Mucosa of descending colon (tissue), 3 donors: ENCODE measurements around the gene AMZ1. TPM values are rescaled to one million over a fixed set of nuclear protein-coding genes. Genes with fewer than 3 reads are reported as not detected.
"Not testable (repeated sequence)": the region's sequence is repeated elsewhere in the genome, so short reads cannot be mapped to it uniquely, and the experiment has no call there.

Experiments used
- ATAC-seq: fragments of 200-7000 bp; cut with Tn5 transposase; one replicate; pipeline ENCODE4 v1.9.1; 2020; ENCODE audit warnings: mild to moderate bottlenecking, moderate library complexity
- DNase-seq, 3 donors: peaks; one replicate each; pipeline ENCODE4 v3.0.0-alpha.2; 2020
- H3K36me3 ChIP-seq: fragments of 200-600 bp; one replicate; pipeline ENCODE4 v1.8.0; 2021; ENCODE audit warnings: low read depth, mild to moderate bottlenecking
- H3K4me1 ChIP-seq: fragments of 200-600 bp; one replicate; pipeline ENCODE4 v1.8.0; 2021; ENCODE audit warnings: low read depth, mild to moderate bottlenecking
- H3K4me3 ChIP-seq: fragments of 200-600 bp; one replicate; pipeline ENCODE4 v1.8.0; 2021; ENCODE audit warnings: mild to moderate bottlenecking
- H3K9me3 ChIP-seq: fragments of 200-600 bp; one replicate; pipeline ENCODE4 v1.8.0; 2021; ENCODE audit warnings: mild to moderate bottlenecking
- intact Hi-C, 2 donors: fragments of 100-400 bp; cut with DNase I in 1 of 2; cut with micrococcal nuclease in 1 of 2; formaldehyde crosslinking; loops; one replicate each; pipeline versions ENCODE4 v1.11.0 to v1.11.1; 2022; cut with DNase I, micrococcal nuclease
- total RNA-seq, 3 donors: library from RNA; stranded (reverse); fragmentation: NEBNext Ultra II Directional in 2 of 3; extraction: Animal tissue kit (Norgen Biotek cat#: 25700) in 2 of 3; gene quantifications; one replicate each; pipeline versions ENCODE4 v1.2.1 to v1.2.4, GENCODE V29; 2021 to 2023
- TF ChIP-seq, protein P1 (sequence below): fragments of 200-600 bp; IDR thresholded peaks from one replicate; pipeline ENCODE4 v1.8.0; 2022; ENCODE audit warnings: antibody characterized with exemption, mild to moderate bottlenecking
- donor health status: DM: no; HTN: no; CAD: no; lungs with moderate emphysema.
- donor health status: DM: no; HTN: no; CAD: no.
- donor health status: DM: no; HTN: yes; CAD: no.

The AMZ1 gene
- total RNA-seq, 3 donors from 2014 or later, result 0.61 to 1.3 TPM; not detected in 1

DNA sequence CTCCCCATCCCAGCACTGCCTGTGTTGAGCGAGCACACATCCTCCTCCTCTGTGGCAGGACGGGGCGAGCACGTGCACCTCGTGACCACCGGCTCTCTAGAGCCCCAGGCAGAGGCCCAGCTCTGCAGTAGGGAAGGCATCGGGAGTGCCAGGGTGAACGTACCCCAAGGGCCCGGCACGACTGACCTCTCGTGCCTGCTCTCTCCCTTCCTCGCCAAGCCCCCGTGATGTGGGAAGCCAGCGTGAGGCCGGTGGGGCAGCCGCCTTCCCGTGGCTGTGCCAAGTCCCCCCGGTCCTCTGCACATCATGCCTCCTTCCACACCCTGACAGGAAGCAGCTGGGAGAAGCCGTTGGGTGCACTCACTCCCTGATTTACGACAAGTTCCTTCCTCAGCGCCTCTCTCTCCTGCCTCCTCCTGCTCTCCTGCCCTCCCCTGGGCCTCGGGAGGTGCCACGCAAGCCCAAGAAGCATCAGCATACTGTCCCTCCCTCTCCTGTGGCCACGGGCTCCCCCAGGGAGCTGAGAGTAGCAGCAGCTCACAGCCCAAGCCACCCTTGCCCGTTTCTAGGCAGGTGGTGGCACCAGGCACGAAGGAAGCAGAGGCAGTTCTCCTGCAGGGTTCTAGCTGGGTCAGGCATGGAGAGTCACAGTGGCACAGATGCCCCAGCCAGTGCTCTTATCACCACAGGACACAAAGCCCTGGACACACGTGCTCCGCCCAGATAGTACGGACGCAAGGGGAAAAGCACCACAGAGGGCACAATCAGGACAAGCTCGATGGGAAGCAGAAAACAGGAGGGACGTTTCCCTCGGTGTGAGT is 47.0 kb downstream of the AMZ1 start:
- intact Hi-C loops, result no loop called here

GRCh38 chr7:2735744-2736143 is 47.7 kb downstream of the AMZ1 start:
- no peaks in the 10 kb centered on the region for H3K9me3 ChIP-seq
- TF ChIP-seq, protein P1, sequence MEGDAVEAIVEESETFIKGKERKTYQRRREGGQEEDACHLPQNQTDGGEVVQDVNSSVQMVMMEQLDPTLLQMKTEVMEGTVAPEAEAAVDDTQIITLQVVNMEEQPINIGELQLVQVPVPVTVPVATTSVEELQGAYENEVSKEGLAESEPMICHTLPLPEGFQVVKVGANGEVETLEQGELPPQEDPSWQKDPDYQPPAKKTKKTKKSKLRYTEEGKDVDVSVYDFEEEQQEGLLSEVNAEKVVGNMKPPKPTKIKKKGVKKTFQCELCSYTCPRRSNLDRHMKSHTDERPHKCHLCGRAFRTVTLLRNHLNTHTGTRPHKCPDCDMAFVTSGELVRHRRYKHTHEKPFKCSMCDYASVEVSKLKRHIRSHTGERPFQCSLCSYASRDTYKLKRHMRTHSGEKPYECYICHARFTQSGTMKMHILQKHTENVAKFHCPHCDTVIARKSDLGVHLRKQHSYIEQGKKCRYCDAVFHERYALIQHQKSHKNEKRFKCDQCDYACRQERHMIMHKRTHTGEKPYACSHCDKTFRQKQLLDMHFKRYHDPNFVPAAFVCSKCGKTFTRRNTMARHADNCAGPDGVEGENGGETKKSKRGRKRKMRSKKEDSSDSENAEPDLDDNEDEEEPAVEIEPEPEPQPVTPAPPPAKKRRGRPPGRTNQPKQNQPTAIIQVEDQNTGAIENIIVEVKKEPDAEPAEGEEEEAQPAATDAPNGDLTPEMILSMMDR, result no peak

More for the DNA sequence above, 47.0 kb downstream of the AMZ1 start:
- TF ChIP-seq, protein P1, result no peak
- no peaks in the 10 kb centered on the region for H3K36me3 ChIP-seq
- H3K9me3 ChIP-seq, result no peaks in the 10 kb centered on the region
- H3K4me1 ChIP-seq, result peaks cover 12% of the 10 kb centered on the region
- H3K4me3 ChIP-seq, result no peak overlapping the region
- peak in 2 of 3 donors; percentile 33 to 60 for DNase-seq
- ATAC-seq, result peak; percentile 52

DNA sequence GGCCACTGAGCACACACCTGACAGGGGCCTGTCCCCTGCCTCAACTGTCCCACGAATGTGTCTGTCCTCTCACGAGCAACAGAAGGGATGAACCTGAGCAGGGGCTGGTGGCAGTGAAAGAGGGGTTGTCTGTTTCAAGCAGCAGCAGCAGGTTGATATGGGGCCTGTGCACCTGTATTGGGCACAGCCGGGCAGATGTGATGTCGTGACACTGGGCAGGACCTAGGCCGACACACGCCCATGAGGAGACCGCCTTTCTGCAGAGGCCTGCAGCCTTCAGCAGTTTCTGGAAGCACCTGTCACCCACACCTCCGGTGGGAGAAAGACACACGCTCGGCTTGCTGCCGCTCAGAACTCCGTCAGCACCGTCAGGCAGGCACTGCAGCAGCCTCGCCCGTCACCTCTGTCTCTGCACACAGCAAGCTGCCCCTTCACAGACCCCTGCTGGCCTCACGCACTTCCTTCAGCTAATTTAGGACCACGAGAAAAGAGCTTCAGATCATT is 48.5 kb downstream of the AMZ1 start:
- DNase-seq (peak in 1 of 3 donors; percentile 39), ATAC-seq (no peak)
- intact Hi-C loops, result no loop called here
- Histone ChIP-seq H3K4me1 (peaks cover 12% of the 10 kb centered on the region), H3K36me3 (no peaks in the 10 kb centered on the region), H3K4me3 (no peak overlapping the region), H3K9me3 (no peaks in the 10 kb centered on the region)
- TF ChIP-seq, protein P1, result no peak

More at GRCh38 chr7:2735744-2736143, 47.7 kb downstream of the AMZ1 start:
- Histone ChIP-seq H3K36me3 (no peaks in the 10 kb centered on the region), H3K4me1 (peaks cover 12% of the 10 kb centered on the region), H3K4me3 (no peak overlapping the region)
- ATAC-seq, result no peak
- intact Hi-C loops, result no loop called here
- DNase-seq, result peak in 1 of 3 donors; percentile 27

GRCh38 chr7:2737005-2737743 is 49.2 kb downstream of the AMZ1 start:
- intact Hi-C loops, H3K36me3 ChIP-seq: not testable (repeated sequence)

GRCh38 chr7:2737771-2738540 is 50.0 kb downstream of the AMZ1 start:
- H3K4me1 ChIP-seq, result peaks cover 9% of the 10 kb centered on the region
- TF ChIP-seq, protein P1, result no peak
- no peak overlapping the region for H3K4me3 ChIP-seq
- peak in 2 of 3 donors; percentile 33 to 38 for DNase-seq
- H3K9me3 ChIP-seq, result no peaks in the 10 kb centered on the region
- no peak for ATAC-seq
- intact Hi-C loops, result no loop called here
- H3K36me3 ChIP-seq, result no peaks in the 10 kb centered on the region

More at GRCh38 chr7:2737005-2737743, 49.2 kb downstream of the AMZ1 start:
- peak in 1 of 3 donors; percentile 23 for DNase-seq
- not testable (repeated sequence) for ATAC-seq, H3K4me3 ChIP-seq, H3K9me3 ChIP-seq
- peaks cover 12% of the 10 kb centered on the region for H3K4me1 ChIP-seq
